ENCODE measurements around the gene RNF123.
"Not testable (repeated sequence)": the region's sequence is repeated elsewhere in the genome, so short reads cannot be mapped to it uniquely, and the experiment has no call there.

RNF123 gene

DNA sequence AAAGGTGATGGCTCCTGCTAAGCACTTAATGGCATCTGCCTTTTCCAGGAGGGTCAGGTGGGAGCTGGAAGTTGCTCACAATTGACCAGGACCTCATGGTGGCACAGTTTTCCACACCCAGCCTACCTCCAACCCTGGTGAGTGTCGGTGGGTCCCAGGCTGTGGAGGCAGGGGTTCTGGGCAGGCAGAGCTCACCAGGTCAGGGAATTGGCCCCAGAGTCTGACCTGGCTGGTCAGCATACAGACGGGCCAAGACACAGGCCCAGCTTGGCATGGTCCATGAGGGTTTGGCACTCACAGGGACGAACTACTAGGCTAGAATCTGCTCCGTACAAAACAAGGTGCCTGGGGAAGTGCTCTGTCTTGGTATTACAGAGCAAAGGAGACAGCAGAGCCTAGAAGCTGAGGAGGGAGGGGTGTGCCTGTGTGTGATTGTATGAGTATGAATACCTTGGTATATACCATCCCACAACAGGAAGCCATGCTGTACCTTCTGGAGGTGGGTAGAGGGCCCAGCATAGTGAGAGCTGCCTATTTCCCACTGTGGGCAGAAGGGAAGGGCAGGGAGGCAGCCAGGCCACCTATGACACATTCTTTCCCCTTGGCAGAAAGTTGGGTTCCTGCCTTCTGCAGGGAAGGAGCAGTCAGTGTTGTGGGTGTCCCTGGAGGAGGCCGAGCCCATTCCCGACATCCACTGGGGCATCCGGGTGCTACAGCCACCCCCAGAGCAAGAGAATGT lies 8.7 kb upstream of the RNF123 start:
- no peak for DNase-seq (ENCODE audit: low read depth in 2 of 2)

GRCh38 chr3:49681232-49681522 lies 8.2 kb upstream of the RNF123 start:
- no peak for DNase-seq (ENCODE audit: low read depth in 2 of 2)

DNA sequence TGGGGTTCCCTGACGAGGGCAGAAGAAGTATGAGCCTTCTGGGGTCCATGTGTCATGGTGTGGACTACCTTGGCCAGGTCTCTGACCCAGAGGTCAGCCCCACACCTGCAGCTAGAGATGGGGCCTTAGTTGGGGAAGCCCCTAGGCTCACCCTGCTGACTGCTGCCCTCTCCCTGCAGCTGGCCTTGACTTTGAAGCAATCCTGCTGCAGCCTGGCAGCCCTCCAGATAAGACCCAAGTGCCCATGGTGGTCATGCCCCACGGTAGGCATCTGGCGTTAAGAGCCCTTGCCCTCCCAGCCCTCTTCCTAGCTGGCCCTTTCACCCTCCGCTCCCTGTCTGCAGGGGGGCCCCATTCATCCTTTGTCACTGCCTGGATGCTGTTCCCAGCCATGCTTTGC lies 7.8 kb upstream of the RNF123 start:
- no peak for DNase-seq (ENCODE audit: low read depth in 2 of 2)

DNA sequence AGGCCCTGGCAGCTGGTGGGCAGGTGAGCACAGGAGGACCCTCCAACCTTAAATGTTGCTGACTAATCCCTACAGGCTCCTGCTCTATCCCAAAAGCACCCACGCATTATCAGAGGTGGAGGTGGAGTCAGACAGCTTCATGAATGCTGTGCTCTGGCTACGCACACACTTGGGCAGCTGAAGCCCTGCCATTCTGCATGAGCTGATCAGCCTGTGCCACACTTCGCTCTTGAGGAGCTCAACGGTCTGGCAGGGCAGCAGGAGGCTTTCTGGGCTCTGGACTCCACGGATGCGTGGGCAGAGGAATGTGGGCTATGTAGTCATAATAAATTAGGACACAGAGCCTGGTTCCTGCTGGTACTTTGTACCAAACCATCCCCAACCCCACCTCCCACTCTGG lies 6.2 kb upstream of the RNF123 start:
- DNase-seq (ENCODE audit: low read depth in 2 of 2) = no peak

DNA sequence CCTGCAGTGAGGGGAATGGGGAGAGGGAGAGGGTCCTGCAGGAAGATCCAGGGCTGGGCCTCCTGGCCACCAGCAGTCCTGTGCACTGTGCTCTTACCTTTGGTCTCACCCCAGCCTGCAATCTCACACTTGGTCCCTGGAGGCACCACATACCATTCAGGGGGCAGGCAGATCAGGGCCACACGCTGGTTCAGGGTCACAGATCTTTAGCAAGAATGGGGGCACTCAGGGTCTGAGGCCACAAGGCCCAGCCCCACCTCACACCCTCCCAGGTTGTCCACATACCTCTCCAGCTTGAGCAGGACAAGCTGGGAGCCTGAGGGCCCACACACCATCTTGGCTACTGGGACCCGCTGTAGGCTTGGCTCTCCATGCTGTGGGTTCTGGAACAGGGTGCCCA lies 4.9 kb upstream of the RNF123 start:
- not testable (repeated sequence) for DNase-seq (ENCODE audit: low read depth in 2 of 2)

DNA sequence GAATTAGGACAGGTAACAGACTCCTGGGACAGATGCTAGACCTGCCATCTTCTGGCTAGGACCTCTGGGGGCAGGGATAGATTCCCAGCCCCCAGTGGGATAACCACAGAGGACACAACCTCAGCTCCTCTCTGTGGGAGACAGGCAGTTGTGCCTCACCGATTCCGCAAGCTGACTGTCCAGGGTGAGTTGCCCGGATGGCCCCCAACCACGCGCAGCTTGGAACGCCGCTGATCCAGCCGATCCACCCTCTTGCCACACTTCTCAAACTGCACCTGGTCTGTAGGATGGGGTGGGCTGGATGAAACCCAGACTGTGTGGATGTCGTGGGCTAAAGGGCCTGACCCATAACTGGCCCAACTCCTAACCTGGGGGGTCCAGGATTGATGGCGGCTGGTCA lies 4.3 kb upstream of the RNF123 start:
- not testable (repeated sequence) for DNase-seq (ENCODE audit: low read depth in 2 of 2)

- not testable (repeated sequence) for DNase-seq (ENCODE audit: low read depth in 2 of 2)
Observed at GRCh38 chr3:49685846-49686245, 3.5 kb upstream of the RNF123 start.

- DNase-seq (ENCODE audit: low read depth in 2 of 2) = peak in 1 of 2 donors; percentile 20
Observed at GRCh38 chr3:49686346-49686745, 3.0 kb upstream of the RNF123 start.

GRCh38 chr3:49686769-49687423 lies 2.5 kb upstream of the RNF123 start:
- DNase-seq (ENCODE audit: low read depth in 2 of 2) = peak in 1 of 2 donors; percentile 19

DNA sequence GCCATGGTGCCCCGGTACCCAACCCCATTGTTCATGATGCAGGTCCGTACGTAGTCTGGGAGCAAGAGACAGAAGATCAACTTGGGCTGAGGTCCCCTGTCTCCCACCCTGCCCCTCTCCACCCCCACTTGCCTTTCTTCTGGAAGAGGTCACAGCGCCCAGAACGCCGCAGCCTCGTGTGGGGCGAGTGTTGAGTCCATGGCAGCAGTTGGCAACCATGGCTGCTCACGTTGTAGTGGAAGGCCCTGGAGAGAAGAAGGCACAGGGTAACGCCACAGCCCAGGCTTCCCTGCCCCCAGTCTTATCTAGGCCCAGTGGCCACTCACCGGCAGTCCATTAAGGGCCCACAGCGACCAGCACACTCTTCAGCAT lies 1.9 kb upstream of the RNF123 start:
- DNase-seq (ENCODE audit: low read depth in 2 of 2) = not testable (repeated sequence)

- not testable (repeated sequence) for DNase-seq (ENCODE audit: low read depth in 2 of 2)
Observed at GRCh38 chr3:49688338-49689045, 865 bp upstream of the RNF123 start.

DNA sequence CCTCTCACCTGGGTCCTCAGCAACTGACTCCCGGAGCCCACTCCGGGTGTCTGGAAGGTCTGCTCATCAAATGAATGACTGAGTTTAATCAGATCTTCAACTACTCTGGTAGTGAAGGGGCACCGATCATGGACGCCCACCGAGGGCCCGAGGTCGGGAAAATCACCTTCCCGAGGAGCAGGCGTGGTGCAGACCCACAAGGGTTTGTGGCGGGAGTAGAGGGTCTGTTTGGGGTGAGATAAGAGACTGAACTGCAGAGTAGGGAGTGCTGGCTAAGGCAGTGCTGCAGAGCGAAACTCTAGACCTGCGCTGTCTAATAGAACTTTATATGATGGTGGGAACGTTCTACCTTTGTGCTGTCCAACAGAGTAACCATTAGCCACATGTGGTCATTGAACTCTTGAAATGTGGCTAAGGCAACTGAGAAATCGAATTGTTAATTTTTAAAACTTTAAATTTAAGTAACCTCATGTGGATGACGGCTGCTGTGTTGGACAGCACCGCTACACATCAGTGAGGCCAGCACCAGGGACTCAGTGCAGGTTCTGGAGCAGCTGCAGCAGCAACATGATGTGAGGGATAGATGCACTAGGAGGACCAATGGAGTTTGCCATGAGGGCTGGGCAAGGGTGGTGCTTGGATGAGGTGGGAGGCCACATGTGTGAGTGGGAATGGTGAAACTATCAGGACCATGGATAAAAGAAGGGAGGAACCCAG lies 709 bp downstream of the RNF123 start:
- DNase-seq (ENCODE audit: low read depth in 2 of 2) = not testable (repeated sequence)

DNA sequence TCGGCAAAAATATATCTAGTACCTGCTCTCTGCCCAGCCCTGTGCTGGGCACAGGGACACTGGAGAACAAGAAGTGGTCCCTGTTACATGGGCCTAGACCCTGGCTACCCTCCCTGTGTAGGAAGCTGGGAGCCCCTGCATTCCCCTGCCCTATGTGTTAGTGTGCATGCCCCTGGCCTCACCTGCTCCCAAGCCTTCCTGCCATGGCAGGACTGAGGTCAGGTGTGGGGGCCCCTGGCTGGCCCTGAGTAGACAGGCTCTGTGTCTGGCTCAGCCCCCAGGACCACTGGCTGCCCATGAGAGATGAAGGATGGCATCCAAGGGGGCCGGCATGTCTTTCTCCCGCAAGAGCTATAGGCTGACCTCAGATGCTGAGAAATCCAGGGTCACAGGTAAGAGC lies 1.5 kb downstream of the RNF123 start:
- DNase-seq (ENCODE audit: low read depth in 2 of 2) = not testable (repeated sequence)

- not testable (repeated sequence) for DNase-seq (ENCODE audit: low read depth in 2 of 2)
Observed at GRCh38 chr3:49691481-49691880, 2.1 kb downstream of the RNF123 start.

DNA sequence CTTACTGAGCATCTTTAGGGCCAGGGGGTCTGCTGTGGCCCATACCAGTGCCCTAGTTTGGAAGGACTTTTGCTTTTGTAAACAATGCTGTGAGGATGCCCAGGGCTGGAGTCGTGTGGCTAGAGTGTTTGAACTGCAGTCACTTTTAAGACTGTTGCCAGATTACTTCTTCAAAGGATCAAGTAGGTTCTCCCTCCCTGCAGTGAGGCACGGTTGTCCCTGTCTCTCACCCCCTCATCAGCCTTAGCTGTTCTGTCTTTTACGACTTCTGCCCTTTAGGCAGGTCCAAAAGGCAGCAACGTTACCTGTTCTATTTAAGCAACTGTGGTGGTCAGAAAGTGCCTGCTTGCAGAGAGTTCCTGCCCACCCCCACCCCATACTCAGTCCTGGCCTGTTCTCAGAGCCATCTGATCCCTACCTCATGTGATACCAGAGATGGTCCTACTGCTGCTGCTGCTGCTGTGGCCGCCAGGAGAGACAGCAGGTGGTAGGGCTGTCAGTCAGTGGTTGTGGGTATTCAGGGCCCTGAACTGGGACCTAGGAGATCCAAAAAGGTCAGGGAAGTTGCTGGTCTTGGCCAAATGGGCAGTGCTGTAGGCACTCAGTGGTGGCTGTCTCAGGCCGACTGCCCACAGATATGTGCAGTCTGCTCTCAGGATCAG lies 5.2 kb downstream of the RNF123 start:
- not testable (repeated sequence) for DNase-seq (ENCODE audit: low read depth in 2 of 2)

GRCh38 chr3:49695350-49696015 lies 6.1 kb downstream of the RNF123 start:
- DNase-seq (ENCODE audit: low read depth in 2 of 2) = not testable (repeated sequence)

DNA sequence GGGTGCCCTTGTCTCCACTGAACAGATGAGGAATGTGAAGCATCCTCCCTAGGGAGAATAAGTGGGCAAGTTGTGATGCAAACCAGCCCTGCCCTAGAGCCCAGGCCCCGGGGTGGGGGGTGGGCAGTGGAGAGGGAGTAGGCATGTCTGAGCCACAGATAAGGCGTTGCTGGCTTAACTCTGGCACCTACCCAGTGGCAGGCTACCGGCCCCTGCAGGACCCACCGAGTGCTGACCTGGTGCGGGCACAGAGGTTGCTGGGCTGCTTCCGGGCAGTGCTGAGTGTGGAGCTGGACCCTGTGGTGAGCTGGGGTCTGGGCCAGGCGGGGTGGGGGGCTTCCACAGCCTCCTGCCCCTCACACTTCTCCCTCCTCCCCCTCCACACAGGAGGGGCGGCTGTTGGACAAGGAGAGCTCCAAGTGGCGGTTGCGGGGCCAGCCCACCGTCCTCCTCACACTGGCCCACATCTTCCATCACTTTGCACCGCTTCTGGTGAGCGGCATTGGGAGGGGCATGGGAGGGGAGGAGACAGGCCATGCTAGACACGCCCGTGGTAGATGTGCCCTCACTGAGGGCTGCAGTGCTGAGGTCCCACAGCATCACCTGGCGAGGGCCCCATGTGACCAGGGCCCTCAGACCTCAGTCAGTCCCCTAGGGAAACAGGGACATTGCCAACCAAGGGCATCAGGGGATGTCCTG lies 10.1 kb downstream of the RNF123 start:
- no peak for DNase-seq (ENCODE audit: low read depth in 2 of 2)

DNA sequence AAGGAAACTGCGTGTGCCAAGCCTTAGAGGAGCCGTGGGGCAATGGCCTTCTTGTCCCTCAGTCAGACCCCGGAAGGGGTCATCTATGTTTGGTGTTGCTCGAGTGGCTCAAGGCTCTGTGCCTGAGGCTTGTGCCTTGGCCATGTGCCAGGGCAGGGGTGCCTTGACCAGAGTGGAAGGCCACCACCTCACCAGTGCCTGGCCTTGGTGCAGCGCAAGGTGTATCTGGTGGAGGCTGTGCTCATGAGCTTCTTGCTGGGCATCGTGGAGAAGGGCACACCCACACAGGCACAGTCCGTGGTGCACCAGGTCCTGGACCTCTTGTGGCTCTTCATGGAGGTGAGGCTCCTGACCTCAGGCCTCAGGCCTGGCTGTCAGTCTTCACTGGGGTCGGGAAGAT lies 10.7 kb downstream of the RNF123 start:
- no peak for DNase-seq (ENCODE audit: low read depth in 2 of 2)

DNA sequence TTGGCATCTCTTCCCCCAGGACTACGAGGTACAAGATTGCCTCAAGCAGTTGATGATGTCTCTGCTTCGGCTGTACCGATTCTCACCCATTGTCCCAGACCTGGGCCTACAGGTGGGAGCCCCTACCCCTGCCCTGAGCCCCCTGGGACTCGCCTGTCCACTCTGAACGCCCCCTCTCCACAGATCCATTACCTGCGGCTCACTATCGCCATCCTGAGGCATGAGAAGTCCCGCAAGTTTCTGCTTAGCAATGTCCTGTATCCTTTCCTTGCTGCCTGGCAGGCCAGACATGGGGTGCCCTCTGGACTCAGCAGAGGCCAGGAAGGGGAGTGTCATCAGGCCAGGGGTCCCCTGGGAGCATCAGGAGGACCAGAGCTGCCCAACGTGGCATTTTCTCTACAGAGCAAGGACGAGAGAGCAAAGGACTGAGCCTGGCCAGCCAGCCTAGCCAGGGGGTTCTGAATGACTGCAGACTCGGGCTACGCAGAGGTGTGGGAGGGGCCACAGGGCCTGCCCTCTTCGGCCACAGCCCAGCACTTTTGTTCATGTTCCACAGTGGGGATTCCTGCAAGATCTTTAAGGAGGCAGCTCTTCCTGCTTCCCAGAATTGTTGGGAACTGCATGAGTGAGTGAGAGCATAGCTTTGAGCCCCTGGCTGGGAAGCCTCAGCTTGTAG lies 11.2 kb downstream of the RNF123 start:
- DNase-seq (ENCODE audit: low read depth in 2 of 2) = no peak
